ENCODE results near the gene MRPL20.
"Not testable (repeated sequence)": the region's sequence is repeated elsewhere in the genome, so short reads cannot be mapped to it uniquely, and the experiment has no call there.

MRPL20 gene

DNA sequence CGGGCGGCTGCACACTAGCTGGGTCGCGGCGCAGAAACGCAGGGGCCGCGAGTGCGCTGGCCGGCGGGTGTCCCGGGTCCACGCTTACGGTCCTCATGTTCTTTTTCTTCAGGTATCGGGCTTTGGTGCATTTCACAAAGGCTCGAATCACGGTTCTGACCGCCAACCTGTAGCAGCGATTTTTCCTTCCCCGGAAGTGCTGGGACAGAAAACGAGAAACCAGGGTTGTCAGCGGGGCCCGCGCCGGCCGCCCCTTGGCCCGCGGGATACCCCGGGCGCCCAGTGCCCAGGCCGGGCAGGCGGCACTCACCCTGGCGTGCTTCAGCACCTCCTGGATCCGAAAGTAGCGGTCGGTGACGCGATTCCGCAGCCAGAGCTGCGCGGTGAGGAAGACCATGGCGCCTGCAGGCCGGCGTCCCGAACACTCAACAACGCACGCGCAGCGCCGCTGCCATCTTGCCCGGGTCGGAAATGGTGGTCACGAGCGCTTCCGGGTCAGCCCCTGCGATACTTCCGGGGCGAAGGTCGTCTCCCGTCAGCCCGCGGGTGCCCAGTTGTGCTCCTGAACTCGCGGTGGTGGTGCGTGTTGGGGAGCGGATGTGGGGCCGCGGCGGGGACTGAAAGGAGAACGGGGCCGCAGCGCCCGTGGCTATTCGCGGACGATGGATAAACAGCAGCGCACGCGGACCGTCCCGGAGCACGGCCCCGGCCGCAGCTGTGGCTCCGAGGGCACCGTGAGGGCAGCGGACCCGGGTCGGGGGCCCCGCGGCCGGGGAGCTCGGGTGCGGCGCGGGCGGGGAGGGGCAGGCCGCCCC, at the start of gene MRPL20:
Gene MRPL20, minus strand, starts transcription at position 473 of the 815 bp plus-strand sequence. Its CDS starts 76 bp downstream, at position 397.
- peak; percentile 89 for DNase-seq (ENCODE audit: low read depth)

DNA sequence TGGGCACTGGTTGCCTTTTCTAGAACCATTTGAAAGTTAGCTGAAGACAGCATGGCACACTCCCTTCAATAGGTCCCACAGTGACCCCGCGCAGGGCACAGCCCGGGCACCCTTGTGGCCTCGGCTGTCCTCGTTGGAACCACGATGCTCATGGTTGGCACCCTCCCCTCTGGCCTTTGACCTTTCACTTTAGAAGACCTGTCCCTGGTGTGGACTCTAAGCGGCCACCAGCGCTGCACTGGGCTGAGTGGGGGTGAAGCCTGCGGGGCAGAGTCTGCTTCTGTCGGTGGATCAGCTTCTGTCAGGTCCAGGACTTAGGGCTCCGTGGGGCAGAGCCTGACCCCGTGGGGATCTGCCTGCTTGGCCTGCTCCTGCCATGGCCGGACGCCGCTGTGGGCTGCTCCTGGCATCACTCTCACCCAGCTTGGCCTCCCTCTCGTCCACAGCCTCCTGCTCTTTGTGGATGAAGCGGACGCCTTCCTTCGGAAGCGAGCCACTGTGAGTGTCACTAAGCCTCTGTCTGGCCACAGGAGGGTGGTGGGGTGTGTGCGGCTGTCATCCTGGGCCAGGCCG, 49.7 kb upstream of the MRPL20 start:
- not testable (repeated sequence) for DNase-seq (ENCODE audit: low read depth)

DNA sequence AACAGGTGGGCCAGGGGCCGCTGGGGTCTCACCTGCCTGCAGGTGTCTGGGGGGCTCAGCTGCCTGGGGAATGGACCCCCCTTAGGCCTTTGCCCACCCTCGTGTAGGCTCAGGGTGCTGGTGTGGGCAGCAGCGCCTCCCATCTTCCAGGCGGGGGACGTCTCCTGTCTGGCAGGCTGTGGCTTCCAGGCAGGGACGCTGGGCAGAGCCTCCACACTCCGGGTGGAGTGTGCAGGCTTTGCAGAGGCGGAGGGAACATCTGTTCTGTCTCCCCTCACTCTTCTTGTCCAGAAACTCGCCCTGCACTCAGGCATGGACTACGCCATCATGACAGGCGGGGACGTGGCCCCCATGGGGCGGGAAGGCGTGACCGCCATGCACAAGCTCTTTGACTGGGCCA, 48.8 kb upstream of the MRPL20 start:
- DNase-seq (ENCODE audit: low read depth) = not testable (repeated sequence)

DNA sequence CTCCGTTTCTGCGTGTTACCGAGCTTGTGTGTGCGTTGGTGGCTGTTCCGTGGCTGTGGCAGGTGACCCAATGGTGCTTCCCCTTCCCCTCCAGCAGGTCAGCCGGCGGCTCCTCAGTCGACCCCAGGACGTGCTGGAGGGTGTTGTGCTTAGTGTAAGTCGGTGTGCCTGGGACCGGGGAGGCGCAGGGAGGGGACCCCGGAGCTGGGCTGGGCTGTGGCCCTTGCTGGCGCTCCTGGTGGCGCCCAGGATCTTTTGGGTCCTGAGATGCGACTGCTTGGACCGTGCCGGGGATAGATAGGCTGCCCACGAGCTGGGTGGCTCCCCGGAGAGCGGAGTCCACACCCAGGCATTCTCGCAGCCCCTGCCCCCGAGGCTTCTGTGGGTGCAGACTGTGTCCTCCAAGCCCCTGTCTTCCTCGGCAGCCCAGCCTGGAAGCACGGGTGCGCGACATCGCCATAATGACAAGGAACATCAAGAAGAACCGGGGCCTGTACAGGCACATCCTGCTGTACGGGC, 48.3 kb upstream of the MRPL20 start:
- no peak for DNase-seq (ENCODE audit: low read depth)

DNA sequence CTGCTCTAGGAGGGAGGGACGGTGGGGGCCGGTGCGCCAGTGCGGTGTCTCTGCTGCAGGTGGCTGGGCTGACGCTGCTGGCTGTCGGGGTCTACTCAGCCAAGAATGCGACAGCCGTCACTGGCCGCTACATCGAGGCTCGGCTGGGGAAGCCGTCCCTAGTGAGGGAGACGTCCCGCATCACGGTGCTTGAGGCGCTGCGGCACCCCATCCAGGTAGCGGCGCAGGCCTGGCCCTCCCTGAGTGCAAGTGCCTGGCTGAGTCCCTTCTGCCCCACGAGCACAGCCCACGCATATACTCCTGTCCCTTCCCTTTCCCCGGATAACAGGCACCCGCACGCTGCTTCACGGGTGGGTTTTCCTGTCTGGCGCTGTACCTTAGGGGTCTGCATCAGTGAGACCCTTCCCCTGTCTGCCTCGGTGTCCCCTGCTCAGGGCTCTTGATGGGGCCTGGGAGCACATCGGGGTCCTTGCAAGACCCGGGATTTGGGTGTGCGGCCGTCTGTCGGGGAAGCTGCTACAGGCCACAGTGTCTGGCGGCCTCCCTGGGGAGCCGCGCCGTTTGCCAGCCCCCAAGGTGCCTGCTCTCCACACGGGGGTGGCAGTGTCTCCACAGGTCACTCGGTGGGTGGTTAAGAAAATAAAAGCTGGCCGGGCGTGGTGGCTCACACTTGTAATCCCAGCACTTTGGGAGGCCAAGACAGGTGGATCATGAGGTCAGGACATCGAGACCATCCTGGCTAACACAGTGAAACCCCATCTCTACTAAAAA, 47.4 kb upstream of the MRPL20 start:
- DNase-seq (ENCODE audit: low read depth) = not testable (repeated sequence)

DNA sequence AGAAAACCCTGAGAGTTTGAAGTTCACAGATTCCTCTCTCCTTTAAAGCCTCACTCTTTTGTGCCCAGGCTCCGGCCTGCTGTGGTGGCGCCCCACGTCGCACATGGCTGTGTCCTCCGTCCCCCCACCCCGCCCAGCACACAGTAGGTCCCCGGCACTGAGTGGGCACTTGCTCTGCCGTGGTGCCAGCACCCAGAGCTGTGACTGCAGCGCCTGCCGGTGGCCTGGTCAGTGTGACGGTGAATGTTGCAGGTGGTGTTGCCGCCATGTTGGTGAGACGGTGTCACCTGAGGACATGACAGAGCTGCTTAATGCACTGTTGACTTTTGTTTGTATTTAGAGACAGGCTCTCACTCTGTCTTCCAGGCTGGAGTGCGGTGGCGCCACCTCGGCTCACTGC, 45.8 kb upstream of the MRPL20 start:
- DNase-seq (ENCODE audit: low read depth) = no peak

DNA sequence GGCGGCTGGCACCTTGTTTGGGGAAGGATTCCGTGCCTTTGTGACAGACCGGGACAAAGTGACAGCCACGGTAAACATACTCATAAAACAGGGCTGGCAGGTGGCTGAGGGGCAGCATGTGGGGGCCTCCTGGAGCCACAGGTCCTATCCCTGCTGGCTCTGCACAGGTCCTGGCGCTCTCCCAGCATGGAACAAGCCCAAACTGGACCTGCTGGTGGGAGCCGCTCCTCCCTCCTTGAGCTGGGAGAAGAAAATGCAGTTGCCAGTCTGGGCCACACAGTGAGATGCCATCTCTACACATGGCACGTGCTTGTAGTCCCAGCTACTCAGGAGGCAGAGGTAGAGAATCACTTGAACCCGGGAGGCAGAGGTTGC, 45.3 kb upstream of the MRPL20 start:
- not testable (repeated sequence) for DNase-seq (ENCODE audit: low read depth)

DNA sequence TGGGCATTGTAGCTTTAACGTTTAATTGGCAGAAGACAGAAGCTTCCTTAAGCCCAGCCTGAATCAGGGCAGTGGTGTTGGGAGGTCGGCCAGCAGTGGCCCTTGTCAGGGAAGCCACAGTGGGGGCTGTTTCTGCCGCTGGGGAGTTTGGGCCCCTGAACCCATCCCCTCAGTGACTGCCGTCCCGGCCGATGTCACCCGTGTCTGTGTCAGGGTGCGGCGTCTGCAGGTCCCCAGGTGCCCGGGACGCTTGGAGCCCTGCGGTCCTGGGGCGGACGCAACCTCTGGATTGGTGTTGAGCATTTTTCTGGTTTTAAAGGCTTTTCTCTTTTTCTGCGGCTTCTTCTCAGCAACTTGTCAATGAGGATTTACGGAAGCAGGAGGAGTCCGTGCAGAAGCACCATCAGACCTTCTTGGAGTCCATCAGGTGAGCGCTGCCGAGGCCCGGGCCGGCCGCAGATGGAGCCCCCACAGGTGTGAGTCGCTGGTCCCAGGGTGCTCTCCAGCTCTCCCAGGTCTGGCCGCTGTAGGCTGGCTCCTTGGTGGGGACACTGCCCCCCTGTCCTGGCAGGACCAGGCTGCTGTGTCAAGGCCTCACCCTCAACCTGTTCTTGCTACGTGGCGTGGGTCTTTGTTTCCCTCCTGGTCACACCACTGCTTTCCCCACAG, 44.7 kb upstream of the MRPL20 start:
- DNase-seq (ENCODE audit: low read depth) = no peak

DNA sequence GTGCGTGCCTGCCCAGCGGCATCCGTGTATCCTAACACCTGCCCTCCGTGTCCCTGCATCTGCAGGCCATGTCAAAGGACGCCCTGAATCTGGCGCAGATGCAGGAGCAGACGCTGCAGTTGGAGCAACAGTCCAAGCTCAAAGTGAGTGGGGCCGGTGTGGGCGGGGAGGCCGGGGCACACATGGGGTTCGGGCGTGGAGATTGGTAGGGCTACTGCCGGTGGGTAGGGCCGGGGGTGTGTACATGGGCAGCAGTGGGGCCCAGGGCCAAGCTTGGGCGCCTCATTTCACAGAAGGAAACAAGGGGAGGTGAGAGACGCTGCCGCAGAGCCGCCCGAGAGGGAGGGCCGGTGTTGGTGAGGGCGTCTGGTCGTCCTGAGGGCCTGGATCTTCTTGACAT, 43.5 kb upstream of the MRPL20 start:
- DNase-seq (ENCODE audit: low read depth) = not testable (repeated sequence)

DNA sequence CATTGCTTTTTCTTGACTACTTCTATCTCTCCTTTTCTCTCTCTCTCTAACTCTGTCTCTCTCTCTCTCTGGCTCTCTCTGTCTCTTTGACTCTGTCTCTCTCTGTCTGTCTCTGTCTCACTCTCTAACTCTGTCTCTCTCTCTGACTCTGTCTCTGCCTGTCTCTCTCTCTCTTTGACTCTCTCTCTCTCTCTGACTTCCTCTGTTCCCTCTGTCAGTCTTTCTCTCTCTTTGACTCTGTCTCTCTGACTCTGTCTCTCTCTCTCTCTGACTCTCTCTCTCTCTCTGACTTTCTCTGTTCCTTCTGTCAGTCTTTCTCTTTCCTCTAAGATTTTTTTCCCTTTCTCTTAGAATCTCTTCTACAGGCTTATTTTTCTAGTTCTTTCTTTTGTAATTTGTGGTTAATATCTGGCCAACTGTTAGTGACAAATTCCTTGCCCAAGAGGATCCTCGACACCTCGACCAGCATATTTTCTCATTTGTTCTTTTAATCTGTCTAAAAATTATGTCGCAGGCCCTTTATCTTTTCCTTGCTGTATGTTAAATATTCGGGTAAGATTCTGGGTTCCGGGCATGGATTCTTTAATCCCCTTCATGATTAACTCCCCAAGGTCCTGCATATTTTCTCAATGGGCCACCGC, 42.1 kb upstream of the MRPL20 start, which contains the start of gene ATAD3C:
Gene ATAD3C, plus strand, starts transcription at position 591 of the 641 bp plus-strand sequence. CDS start 995 bp downstream, outside the sequence.
- no peak for DNase-seq (ENCODE audit: low read depth)

DNA sequence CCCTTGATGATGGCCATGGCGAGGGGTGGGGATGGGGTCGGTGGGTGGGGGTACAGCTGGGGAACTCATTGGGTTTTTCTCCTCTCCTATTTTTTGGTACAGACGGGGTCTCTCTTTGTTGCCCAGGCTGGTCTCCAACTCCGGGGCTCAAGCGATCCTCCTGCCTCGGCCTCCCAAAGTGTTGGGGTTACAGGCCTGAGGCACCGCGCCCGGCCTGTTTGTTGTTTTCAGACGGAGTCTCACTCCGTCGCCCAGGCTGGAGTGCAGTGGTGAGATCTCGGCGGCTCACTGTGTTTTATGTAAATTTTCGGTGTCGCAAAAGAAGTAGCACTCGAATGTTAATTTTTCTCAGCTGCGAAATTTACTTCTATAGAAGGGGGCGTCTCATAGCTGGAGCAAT, 39.5 kb upstream of the MRPL20 start:
- DNase-seq (ENCODE audit: low read depth) = not testable (repeated sequence)

DNA sequence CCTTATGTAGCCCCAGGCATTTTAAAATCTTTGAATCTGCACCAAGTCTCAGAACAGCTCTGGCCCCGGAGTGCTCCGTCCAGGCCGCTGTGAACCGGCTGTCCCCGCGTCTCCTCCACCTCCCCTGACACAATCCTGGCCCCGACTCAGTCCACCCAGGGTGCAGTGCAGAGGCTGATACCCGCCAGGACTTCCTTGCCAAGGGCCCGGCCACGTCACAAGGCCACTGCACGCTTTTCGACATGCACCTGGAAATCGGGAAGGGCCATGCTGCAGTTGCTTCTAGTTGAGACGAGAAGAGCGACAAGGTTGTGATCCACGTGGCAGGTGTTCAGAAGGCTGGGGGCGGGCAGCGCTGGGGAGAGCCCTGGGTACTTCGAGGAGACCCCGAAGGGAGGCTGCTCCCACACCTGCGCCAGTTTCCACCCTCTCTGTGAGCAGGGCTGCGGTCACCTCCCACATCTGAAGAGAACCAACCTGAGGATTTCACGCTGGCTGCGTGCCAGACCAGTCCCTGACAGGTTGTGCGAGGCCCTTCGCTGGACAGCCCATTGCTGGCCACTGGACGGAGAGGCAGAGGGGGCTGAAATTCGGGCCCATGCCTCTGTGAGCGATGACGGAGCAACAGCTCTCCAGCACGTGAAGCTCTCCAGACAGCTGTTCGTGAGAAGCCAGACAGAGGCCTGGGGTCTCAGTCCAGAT, 35.1 kb upstream of the MRPL20 start:
- DNase-seq (ENCODE audit: low read depth) = no peak

DNA sequence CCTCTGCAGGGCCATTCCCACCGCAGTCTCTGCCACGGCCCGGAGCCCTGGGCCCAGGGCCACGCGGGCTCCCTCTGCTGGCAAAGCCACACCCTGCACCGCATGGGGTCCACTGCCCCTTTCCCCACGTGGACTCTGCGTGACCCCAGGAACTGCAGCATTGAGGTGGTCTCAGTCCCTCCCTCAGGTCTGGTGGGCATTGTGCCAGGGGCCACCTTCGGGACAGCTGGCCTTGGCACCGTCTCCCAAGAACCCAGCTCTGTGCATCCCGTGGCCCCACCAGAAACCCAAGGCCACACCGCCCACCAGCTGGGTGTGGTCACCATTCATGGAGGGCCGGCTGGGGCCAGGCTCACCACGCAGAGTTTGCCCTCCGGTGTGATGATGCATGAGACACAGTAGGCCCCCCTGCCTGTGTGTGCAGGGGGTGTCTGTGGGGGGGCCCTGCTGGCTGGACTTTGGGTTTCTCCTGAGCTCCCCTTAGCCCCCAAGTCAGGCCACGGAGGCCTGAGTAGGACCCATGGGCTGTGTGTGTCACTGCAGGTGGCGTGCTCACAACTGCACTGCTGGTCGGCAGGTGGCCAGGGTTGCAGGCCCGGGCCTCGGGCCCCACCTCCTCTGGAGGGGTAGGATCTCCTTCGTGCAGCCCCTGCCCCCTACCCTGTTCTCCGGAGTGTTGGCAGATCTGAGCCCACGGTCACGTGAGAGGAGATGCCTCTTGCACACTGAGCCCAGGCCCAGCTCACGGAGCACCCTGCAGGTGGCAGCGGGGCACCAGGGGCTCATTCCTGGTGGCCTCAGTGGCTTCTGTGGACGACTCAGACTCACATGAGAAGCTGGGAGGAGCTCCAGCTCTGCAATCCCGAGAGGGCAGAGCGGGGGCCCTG, 34.2 kb upstream of the MRPL20 start:
- DNase-seq (ENCODE audit: low read depth) = peak; percentile 39

DNA sequence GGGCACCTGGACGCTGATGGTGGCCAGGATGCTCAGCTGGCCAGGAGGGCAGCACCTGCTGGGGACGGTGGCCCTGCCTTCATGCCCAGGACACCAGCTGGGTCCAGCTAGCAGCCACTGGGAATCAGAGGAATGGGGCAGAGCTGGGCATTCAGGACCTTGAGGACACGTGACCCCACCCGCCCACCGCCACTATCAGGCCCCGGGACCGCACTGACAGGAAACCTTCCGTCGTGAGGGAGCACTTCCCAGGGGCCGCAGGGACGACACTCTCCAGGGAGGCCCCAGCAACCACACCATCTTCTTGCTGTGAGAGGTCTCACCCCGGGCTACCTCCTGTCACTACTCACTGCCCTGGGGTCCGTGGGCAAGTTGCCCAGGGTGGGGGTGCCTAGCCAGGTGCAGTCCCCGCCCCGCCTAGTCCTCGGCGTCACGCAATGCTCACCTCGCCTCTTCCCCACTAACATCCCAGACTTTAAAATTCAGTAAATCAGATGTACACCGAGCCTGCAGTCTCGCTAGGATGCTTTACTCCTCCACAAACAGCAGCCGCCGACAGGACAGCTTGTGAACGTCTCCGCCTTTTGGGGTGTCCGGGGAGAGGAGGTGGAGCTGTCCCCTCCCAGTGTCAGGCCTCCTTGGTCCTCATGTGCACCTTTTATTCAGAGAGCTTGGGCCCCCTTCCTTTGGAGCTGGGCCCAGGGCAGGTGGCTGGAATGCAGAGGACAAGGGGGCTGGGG, 33.3 kb upstream of the MRPL20 start:
- DNase-seq (ENCODE audit: low read depth) = no peak

DNA sequence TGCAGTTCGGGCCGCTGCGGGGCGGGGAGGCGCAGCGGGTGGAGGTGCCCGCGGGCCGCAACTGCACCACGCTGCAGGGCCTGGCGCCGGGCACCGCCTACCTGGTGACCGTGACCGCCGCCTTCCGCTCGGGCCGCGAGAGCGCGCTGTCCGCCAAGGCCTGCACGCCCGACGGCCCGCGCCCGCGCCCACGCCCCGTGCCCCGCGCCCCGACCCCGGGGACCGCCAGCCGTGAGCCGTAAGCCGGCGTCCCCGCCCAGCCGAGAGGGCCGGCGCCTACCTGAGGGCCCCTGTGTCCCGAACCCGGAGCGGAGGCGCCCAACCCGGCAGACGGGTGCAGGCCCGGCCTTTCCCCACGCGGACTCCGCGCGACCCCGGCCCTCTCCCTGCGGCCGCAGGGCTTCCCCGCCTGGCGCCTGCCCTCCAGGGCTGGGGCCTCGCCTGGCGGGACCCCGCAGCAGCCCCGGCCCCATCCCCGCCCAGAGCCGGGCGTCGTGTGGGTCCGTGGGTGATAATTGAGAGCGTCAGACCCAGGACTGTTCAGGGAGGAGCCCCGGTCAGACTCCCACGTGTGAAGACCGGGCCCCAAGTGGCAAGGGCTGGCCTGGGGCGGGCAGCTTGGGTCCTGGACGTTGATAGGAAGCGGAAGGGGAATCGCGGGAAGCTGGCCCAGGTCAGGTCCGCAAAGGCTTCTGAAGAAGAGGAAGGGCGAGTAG, 32.6 kb upstream of the MRPL20 start:
- no peak for DNase-seq (ENCODE audit: low read depth)

DNA sequence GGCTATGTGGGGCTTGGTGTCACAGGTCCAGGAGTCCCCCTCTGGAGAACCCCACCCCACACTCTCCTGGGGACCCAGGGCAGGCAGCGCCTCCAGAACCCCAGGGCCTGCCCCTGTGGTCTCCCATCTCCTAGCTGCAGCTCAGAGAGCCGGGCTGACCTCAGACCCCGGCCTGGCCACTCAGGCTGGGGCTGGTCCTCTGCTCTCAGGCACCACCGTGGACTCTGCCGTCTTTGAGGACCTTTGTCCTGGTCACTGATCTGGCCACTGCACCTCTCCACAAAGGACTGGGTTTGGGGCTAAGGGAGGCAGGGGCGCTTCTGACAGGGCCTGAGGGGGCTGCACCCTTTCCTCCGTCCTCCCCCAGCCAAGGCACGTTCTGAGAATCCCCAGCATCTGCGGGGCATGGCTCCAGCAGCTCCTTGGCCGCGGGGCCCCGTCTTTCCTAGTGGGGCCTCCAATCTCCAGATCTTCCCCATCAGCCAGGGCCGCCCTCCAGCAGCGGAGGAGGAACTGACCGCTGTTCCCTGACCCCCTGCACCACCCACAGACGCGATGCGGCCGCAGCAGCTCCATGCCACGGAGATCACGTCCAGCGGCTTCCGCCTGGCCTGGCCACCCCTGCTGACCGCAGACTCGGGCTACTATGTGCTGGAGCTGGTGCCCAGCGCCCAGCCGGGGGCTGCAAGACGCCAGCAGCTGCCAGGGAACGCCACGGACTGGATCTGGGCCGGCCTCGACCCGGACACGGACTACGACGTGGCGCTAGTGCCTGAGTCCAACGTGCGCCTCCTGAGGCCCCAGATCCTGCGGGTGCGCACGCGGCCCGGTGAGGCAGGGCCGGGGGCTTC, 31.7 kb upstream of the MRPL20 start:
- DNase-seq (ENCODE audit: low read depth) = no peak

DNA sequence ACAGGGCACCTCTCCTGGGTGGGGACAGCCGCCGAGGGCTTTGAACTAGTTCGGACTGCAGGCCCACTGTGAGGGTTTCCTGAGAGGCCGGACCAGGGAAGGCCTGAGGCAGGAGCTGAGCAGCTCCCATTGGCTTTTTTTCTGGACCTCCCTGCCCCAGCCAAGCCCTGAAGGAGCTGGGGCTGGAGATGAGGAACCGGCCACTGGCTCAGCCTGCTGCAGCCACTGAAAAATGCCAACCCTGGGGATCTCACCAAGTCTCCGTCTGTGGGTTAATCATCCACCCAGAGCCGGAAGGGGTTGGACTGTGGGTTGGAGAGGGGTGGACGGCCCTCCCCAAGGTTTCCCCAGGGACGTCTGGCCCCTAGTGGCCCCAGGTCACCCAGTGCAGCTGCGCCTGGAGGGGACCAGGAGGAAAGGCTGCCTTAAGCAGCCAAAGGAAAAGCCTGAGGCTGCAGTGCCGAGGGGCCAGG, 30.8 kb upstream of the MRPL20 start:
- DNase-seq (ENCODE audit: low read depth) = no peak

Measured in stimulated activated CD8-positive, alpha-beta memory T cell treated with anti-CD3 and anti-CD28 coated beads, Interleukin-15, amount 100 ng/mL, for 24 hours (primary cell).